ENCODE results near the gene SPTBN1.
"Not testable (repeated sequence)": the region's sequence is repeated elsewhere in the genome, so short reads cannot be mapped to it uniquely, and the experiment has no call there.

The SPTBN1 gene

GRCh38 chr2:54522624-54523281, 66.6 kb downstream of the SPTBN1 start:
- intact Hi-C loops (cut with DNase I), result loop anchor here (2.0 to 10.0 kb wide), 2 partner anchors 122 to 182 kb away; no protein-coding TSS in a partner anchor

GRCh38 chr2:54523324-54523959, 67.3 kb downstream of the SPTBN1 start:
- no peak for DNase-seq
- intact Hi-C loops (cut with DNase I), result loop anchor here (2.0 to 10.0 kb wide), 2 partner anchors 121 to 181 kb away; no protein-coding TSS in a partner anchor

More at GRCh38 chr2:54522624-54523281, 66.6 kb downstream of the SPTBN1 start:
- peak in 2 of 10 donors; percentile 33 to 81 for DNase-seq

GRCh38 chr2:54524226-54524991, 68.3 kb downstream of the SPTBN1 start:
- intact Hi-C loops (cut with DNase I), result loop anchor here (10.0 kb wide), 1 partner anchor 120 kb away; no protein-coding TSS in a partner anchor
- no peak for DNase-seq

- intact Hi-C loops (cut with DNase I), result loop anchor here (10.0 kb wide), 1 partner anchor 119 kb away; no protein-coding TSS in a partner anchor
- DNase-seq, result no peak
Observed at GRCh38 chr2:54525321-54525720, 69.2 kb downstream of the SPTBN1 start.

GRCh38 chr2:54526226-54526879, 70.2 kb downstream of the SPTBN1 start:
- no peak for DNase-seq
- intact Hi-C loops (cut with DNase I), result loop anchor here (10.0 kb wide), 1 partner anchor 118 kb away; no protein-coding TSS in a partner anchor

GRCh38 chr2:54528311-54528955, 72.3 kb downstream of the SPTBN1 start:
- DNase-seq, result no peak
- intact Hi-C loops (cut with DNase I), result loop anchor here (10.0 kb wide), 1 partner anchor 116 kb away; no protein-coding TSS in a partner anchor

GRCh38 chr2:54529518-54529917, 73.4 kb downstream of the SPTBN1 start:
- not testable (repeated sequence) for DNase-seq
- intact Hi-C loops (cut with DNase I), result loop anchor here (10.0 kb wide), 1 partner anchor 115 kb away; no protein-coding TSS in a partner anchor

- intact Hi-C loops (cut with DNase I), result loop anchor here (10.0 kb wide), 1 partner anchor 115 kb away; no protein-coding TSS in a partner anchor
Observed at GRCh38 chr2:54529935-54530334, 73.8 kb downstream of the SPTBN1 start.

GRCh38 chr2:54531558-54531957, 75.4 kb downstream of the SPTBN1 start:
- intact Hi-C loops (cut with DNase I), result no loop called here
- DNase-seq, result no peak

More at GRCh38 chr2:54529935-54530334, 73.8 kb downstream of the SPTBN1 start:
- DNase-seq, result no peak

GRCh38 chr2:54534221-54534620, 78.1 kb downstream of the SPTBN1 start:
- no peak for DNase-seq
- intact Hi-C loops (cut with DNase I), result no loop called here

- DNase-seq, result no peak
- intact Hi-C loops (cut with DNase I), result no loop called here
Observed at GRCh38 chr2:54534625-54535024, 78.5 kb downstream of the SPTBN1 start.

- intact Hi-C loops (cut with DNase I), result no loop called here
- DNase-seq, result no peak
Observed at GRCh38 chr2:54535599-54536195, 79.6 kb downstream of the SPTBN1 start.

GRCh38 chr2:54536720-54537119, 80.6 kb downstream of the SPTBN1 start:
- intact Hi-C loops (cut with DNase I), result no loop called here

GRCh38 chr2:54538537-54538936, 82.4 kb downstream of the SPTBN1 start:
- DNase-seq, result no peak
- intact Hi-C loops (cut with DNase I), result no loop called here

More at GRCh38 chr2:54536720-54537119, 80.6 kb downstream of the SPTBN1 start:
- DNase-seq, result no peak

- intact Hi-C loops (cut with DNase I), result no loop called here
- no peak for DNase-seq
Observed at GRCh38 chr2:54539683-54540082, 83.6 kb downstream of the SPTBN1 start.

- no peak for DNase-seq
- intact Hi-C loops (cut with DNase I), result no loop called here
Observed at GRCh38 chr2:54540194-54540593, 84.1 kb downstream of the SPTBN1 start.

GRCh38 chr2:54541995-54542394, 85.9 kb downstream of the SPTBN1 start:
- intact Hi-C loops (cut with DNase I), result no loop called here
- DNase-seq, result no peak

- intact Hi-C loops (cut with DNase I), result no loop called here
- DNase-seq, result no peak
Observed at GRCh38 chr2:54543733-54544396, 87.7 kb downstream of the SPTBN1 start.

Data from posterior cingulate gyrus (tissue), 11 donors.